RKO (cell line): ENCODE measurements around the gene TBC1D25.

Experiments used
- DNase-seq: peaks from one replicate; pipeline ENCODE4 v3.0.0-alpha.2; 2016; ENCODE audit warnings: low spot score

The TBC1D25 gene

DNA sequence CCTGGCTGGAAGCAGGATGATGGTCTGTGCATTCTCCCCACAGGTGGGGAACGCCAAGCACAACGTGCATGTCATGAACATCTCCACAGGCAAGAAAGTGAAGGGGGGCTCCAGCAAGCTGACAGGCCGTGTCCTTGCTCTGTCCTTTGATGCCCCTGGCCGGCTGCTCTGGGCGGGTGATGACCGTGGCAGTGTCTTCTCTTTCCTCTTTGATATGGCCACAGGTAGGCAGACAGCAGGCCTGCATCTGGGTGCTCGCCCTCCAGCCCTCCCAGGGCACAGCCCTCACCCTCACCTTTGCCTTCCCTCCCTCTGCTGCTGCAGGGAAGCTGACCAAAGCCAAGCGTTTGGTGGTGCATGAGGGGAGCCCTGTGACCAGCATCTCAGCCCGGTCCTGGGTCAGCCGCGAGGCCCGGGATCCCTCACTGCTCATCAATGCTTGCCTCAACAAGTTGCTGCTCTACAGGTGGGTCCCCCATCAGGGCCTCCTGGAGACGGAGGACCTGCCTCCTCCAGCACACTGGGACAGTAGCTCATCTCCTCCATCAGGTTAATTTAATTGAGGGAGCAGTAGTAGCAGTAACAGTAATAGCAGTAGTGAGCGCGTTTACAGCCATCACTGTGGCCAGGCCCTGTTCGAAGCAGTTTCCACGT lies 62.4 kb downstream of the TBC1D25 start:
- DNase-seq = no peak

DNA sequence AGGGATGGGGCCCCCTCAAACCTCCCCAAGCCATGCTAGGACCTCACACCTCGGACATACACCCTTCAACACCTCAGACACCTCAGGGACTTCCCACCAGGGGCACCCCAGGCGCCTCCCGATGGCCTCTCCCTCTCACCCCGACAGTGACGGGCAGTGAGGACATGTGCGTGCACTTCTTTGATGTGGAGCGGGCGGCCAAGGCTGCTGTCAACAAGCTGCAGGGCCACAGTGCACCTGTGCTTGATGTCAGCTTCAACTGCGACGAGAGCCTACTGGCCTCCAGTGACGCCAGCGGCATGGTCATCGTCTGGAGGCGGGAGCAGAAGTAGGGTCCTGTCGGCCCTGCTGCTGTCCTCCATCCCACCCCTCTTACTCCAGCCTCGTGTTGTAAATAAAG lies 65.2 kb downstream of the TBC1D25 start:
- no peak for DNase-seq

DNA sequence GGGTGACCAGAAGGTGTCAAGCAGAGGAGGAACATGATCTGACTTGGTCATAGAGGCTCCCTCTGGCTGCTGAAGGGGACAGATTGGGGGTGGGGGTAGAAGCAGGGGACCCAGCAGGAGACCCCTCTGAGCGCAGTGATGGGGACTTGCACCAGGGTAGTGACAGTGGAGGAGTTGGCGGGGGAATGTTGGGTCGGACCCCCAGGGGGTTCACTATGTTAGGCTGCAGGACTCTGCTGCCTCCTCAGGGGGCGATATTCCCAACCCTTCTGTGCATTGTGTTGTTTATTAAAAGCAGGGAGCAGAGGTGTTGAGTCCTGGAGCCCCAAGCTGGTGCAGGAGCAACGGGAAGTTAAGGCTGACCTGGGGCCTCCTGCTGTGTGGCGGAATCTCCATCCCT lies 66.6 kb downstream of the TBC1D25 start:
- no peak for DNase-seq

DNA sequence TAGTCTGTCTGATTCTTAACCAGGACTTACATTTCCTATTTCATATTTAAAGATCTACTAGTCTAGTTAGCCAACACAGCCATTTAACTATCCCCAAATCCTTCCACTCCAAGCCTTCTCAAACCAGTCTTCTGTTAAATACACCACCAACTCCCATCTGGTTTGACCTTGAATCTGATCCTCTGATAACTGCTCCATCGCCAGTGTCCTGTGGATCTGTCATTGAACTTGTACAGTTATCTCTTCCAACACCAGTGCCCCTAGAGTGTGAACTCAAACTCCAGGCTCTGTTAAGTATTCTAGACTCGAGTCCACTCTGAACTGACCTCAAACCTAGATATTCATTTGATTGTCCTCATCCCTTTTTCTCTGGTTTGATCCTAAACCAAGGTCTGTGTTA lies 72.2 kb downstream of the TBC1D25 start:
- DNase-seq = no peak
